GM21360 (cell line): Measurements from ENCODE around the gene TAGLN3.

ENCODE experiments used
- ATAC-seq: cut with Tn5 transposase; IDR thresholded peaks from one replicate; pipeline ENCODE4 v1.9.1; 2021; ENCODE audit warnings: mild to moderate bottlenecking, moderate library complexity; ENCODE audit not compliant: unreplicated experiment

The TAGLN3 gene

DNA sequence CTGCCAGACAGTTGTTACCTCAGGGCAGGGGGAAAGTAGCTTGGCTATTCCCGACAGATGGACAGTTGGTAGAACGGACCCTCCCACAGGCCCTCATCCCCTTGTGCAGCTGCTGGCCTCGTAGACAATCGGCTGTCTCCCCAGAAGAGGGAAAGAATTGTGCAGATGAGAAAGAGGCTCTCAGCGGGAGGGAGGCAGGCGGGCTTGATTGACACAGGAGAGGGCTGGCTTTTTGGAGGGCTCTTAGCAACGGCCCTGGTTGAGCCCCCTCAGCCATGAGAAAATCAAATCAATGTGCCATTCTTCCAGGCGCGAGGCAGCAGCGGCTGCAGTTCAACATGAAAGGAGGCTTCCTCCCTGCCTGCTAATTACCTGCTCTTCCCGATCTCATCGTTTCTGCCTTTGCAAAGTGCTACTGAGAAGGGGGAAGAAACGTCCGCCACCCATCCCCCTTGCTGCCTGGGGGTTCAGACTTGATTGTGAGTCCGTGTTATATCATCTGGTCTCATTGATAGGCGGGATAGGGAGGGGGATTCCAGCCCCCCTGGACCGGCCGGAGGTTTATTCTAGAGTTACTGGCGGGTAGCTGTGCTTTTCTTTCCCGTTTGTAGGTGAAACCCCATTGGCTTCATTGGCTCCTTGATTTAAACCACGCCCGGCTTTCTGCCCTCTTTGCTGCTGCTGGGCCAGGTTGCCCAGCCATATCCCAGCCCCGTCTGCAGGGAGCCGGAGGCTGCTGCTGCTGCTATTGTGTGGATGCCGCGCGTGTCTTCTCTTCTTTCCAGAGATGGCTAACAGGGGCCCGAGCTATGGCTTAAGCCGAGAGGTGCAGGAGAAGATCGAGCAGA lies at the start of gene TAGLN3:
Gene TAGLN3 (plus strand): TSS at position 287 of the 848 bp plus-strand sequence. CDS start 501 bp downstream, at position 788.
- no peak for ATAC-seq

DNA sequence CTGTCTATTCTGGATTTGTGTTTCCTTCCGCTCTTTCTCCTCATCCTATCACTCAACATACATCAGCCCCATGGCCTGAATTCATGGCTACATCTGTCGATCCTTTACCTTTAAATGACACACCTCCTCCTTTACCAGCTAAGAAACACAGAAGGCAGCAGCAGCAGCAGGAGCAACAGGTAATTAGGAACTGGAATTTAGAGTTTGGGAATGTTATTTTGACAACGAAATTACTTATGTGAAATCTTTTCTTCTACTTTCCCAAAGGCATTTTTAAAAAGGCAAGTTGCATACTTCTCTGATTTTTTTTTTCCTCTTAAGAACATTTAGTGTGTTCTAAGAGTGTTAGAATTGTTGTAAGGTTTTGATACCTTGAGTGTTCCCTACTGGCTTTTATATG lies 49.0 kb upstream of the TAGLN3 start:
- no peak for ATAC-seq

DNA sequence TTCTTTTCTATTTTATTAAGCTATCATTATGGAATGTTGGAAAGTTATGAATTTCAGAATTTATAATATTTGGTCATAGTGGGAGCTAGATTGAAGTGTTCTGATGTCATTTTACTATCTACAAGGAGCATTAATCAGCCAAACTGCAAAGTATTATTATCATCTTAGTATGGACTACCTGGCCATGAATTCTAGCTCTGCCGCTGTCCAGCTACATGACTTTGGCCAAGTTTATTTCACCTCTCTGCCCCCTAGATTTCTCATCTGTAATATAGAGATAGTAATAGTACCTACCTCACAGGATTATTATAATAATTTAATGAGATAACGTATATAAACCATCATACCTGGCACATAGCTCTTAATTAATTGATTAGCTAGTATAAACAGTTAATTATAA lies 47.7 kb upstream of the TAGLN3 start:
- ATAC-seq, result no peak

DNA sequence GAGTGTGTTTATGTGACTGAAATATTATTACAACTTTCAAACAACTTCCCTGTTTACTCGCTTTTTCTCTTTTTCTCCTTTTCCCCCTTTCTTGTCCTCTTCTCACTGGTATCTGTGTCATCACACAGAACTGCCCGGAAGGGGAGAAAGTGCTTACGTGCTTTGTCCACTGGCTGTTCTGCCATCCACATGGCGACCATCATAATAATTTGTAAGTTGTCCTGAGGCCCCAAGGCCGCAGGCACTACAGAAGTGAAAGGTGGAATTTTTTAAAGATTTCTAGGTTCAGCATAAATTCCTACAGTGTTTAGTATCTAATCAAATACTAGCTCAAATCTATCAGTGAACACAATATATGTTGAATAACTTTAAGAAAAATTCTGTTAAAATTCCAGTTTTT lies 46.6 kb upstream of the TAGLN3 start:
- ATAC-seq, result no peak

DNA sequence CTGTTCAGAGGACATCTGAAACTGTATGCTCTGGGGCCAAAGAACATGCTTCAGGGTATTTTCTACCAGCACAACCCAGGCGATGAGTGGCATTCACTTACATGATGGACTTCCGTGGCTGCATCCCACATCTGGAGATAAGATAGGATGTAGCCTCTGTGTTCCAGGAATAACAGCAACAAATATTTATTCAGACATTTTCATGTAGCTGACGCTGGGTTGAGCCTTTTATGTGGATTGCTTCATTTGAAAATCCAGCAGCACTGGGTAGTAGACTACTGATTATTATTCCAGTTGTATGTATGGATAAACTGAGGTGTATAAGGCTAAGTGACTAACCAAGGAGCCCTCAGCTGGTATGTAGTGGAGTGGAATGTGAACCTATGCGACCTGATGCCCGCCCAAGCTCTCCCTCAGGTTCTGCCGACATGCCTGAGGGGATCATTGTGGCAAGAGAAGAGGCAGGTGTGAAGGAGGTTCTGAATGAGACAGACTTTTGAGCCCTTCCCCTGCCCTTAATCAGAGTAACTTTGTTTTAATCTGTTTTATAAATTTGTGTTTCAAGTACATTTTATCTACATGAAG lies 45.8 kb upstream of the TAGLN3 start:
- no peak for ATAC-seq

DNA sequence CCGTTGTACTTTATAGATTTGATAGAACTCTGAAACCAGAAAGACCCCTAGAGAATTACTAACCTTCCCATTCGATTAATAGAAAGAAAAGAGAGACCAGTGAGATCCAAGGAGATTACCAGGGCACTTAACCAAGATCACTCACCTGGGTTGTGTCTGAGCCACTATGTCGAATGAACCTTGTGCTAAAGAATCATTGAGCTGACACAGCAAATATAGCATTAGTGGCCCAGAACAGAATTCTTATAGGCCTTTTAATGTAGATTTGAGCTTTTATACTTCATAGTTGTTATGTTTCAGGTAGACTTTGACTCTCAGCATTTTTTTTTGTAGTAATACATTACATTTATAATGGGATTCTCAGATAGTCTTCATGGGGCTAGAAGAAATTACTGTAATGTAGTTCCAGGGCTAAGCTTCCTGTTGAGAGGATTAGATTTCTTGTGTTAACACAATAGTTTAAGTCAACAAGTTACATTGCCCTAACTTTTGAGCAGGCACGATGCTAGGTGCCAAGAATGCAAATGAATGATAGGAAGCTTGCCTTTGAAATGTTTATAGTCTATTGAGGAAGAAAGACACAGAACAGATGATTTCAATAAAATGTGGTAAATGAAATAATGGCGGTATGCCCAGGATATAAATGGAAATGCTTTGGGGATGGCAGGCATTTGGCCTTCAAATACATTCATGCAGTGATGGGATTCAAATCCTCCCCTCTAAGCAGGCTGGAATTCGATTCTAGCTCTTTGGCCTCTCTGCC lies 44.3 kb upstream of the TAGLN3 start:
- ATAC-seq, result no peak

DNA sequence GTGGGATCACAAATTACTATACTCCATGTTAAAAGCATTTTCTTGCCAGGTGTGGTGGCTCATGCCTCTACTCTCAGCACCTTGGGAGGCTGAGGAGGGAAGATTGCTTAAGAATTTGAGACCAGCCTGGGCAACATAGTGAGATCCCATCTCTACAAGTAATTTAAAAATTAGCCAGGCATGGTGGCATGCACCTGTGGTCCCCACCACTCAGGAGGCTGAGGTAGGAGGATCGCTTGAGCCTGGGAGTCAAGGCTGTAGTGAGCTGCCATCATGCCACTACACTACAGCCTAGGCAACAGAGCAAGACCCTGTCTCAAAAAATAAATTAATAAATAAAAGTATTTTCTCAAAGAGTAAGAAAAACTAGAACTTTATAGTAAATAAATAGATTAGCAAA lies 42.8 kb upstream of the TAGLN3 start:
- ATAC-seq, result no peak

DNA sequence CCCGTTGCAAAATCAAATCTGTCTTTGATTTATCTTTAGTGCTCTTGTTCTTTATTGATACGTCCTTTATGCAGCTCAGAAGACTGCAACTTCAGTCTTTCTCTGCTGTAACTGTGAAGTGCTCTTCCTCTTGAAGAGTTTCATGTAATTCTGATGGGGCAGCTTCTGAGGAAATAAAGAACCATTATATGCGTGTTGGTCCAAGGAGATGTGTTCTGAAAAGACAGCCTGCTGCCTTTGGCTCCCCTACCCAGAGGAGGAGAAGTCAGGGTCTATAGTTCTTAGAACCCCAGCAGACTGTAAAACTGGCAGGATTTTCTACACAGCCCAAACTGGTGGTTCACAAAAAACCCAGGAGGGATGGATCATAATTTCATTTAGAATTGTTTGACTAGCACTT lies 42.3 kb upstream of the TAGLN3 start:
- ATAC-seq, result no peak

DNA sequence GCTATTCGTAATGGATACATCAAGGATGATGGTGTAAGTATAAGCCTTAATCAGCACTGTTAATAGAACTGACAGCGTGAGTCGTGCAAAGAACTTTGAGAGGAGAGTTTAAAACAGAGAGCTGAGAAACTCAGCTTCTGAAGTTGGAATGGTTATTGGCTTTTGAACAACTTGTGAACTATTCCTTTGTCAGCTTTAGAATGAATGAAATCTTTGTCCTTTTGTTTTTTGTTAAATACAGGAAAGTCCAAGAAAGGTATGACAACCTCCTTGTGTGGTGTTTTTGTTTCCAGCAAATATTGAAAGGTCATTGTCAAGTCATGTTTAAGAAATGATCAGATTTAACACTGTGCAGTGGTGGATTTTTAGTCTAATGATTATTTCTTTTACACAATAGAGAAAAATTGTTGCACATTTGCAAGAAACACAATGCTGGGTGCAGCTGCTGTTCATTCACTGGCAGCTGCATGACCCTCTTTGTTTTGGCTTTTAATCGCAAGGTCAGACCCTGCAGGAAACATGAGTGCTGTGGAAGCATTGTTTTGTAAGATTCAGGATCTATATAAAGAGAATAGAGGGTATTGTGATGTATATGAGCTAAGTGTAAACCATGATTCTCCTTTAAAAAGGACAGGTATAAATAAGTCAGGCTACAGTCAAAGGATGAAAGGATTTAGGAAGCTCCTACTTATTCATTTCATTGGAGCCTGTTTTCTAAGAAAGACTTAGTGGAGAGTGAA lies 41.6 kb upstream of the TAGLN3 start:
- no peak for ATAC-seq

DNA sequence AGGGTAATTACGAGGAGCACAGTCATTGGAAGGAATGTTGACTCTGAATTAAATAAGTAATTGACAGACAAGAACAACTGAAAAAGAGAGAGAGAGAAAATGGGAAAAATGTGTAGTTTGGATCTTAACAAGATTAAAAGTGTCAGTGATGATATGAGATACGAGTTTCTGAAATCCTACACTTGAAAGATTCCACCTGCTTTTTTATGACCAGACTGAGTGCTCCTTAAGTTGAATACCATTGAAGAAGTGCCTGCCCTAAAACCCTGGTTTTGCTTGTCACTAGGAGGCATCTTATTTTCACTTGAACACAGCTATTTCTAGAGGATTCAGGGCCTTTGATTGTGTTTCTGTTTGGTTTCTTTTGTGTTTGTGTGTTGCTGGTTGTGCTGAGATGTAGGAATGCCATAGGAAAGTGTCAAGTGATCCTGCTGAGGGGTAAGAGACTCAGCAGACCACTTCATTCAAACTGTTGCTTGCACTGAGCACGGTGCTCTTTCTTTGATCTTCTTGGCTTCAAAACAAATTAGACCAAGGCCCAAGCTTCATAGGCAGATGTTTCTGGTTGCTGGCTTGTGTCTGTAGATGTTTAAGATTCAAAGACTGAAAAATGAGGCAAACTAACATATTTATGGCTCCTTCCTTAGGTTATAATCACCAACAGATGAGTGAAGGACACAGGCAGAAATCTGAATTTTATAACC lies 37.1 kb upstream of the TAGLN3 start:
- ATAC-seq, result no peak

DNA sequence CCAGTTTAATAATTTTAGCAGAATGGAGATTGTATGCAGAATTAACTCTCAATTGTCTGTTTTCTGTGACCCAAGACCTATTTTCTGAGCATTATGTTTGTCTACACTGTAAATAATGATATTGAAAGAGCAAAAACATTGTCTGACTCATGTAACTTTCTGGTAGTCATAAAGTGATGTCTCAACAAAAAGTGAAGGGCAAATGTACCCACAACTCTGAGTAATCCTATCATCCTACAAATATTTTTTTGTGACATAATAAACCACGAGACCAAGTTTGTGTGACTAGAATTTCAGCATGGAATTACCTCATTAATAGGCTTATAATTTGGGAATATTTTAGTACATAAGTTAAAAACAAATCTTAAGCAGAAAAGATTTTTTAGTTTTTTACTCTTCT lies 35.3 kb upstream of the TAGLN3 start:
- ATAC-seq, result no peak

DNA sequence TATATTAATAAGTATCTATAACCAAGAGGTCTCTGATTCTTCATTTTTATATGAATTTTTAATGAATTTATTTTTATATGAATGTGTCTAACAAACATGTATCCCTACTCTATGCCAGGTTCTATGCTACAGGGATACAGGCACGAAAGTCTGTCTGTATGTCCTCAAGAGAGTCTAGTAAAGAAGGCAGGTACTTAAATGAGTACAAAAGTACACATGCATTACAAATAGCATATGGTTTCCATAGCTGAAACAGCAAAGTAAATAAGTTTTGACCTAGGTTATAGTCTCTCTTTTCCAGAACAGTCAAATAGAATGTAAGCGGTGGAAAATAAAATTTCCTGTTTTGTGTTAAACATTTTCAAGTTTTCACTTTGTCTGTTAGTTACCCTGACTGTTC lies 33.2 kb upstream of the TAGLN3 start:
- ATAC-seq, result no peak

DNA sequence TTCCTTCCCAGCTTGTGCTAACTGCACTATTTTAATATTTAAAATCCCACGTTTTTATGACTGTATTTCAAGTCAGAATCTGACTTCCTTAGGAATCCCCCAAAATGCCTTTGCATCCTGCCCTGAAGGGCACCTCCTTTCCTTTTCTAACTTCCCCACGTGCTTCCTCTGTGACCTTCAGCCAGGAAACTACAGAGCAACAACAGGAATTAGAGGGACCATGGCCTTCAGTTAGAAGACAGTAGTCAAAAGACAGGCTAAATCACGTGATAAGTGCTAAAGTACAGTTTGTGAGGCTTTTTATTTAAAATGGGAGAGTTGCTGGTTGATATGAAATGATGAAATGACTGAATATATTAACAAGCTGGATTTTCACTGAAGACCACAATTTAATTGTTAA lies 31.7 kb upstream of the TAGLN3 start:
- no peak for ATAC-seq

DNA sequence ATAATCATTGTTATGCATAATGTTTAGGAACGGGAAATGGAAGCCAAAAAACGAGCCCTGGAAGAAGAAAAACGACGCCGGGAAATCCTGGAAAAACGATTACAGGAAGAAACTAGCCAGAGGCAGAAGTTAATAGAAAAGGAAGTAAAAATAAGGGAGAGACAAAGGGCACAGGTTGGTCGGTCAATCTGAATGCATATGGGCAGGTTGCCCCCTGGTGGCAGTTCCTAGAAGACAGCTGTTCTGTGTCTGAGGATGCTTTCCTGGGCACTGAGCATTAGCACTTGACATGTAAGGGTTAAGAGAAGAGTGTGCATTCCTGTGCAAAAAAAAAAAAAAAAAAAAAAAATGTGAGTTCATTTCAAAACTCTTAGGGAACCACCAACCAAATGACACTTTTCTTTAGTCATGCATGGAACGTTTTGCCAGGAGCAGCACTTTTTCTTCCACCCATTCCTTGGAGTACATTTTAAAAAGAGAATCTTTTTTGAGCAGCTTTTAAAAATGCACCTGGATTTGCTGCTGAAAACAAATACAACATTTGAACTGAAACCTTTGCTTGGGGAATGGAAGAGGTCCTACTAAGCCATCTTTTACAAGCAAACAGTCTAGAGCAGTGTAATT lies 31.0 kb upstream of the TAGLN3 start:
- peak; percentile 97 for ATAC-seq

DNA sequence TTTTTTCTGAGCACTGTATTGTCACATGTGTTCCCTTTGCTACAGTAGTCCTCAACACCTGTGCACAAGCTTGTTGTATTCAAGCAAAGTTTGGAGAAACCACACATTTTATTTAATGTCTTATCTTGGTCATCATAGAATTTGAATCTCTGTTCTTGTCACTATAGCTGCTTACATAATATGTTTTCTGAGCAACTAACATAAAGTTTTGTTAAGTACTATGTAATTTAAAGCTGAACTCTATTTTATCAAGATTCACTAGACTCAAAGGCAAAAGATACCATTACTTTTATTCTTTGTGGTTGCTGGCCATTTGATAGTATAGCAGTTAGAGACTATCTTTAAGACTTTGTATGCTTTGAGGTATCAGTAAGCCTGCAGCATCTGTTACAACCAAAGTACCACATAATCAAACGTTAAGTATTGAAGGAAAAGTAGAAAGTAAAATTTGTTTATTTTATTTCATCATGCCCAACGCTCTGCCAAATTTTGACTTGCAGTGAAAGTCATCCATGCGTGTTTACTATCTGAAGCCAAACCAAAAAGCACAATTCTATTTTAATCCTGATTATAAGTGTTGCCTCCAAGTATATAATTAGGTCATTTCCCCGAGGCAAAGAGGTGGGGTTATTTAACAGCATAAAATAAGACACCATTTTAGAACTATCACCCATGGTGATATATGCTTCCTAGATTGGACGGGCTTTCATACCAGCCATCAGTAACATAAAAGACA lies 30.2 kb upstream of the TAGLN3 start:
- ATAC-seq, result no peak

DNA sequence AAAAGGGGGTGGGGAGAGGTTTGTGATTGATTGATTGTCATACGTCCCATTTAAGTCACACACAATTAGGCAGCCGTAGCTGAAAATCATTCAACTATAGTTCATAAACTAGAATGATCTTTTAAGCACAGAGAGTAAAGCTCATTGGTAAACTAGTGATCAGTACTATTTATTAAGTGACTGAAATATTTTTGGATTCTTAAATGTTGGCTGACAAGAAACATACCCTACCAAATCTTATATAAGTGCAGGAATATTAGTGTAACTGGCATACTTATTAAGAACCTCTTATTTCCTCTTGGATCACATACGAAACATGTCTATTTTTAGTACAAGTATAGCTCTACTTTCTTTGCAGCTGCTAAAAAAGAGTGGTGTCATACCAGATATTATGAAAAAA lies 28.3 kb upstream of the TAGLN3 start:
- no peak for ATAC-seq

DNA sequence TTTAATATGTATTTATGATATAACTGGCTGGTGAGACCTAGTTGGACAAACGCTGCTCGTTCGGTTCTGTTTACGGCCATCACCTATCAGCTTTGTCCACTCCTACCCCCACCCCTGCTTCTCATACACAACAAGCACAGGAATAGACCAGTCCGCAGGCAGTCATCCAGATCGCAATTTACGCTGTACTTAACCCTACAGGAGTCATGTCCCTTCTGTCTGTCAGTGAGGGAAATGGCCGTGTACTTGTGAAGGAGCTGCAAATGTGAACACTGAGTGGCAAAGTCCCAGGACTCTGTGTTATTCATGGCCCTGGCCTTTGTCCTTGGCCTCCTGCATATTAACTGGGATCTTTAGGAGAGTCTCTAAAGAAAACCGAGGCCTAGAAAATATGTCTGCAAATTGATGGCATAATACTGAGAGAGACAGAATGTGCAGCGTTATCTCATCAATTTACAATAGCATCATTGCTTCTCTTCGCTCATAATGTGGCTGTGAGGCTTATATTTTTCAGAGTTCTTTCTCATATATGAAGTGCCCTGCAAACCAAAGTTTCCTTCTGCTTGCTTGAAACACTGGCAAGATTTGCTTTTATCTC lies 27.1 kb upstream of the TAGLN3 start:
- ATAC-seq, result no peak

DNA sequence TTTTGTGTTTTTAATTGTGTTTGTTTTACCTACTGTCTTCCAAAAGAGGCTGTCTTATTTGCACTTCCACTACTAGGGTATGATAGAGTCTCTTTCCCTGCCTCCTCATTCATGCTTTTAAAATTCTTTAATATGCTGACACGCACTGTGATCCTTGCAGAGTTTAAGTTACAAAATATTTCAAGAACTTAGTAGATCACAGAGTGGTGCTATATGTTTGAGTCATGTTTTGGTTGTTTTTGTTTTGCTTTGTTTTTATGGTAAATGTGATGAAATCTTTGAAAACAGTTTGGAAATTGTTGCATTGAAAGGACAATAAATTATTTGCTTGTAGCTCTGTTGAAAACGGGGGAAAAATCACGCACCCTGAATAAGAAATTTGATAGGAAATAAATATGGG lies 25.8 kb upstream of the TAGLN3 start:
- no peak for ATAC-seq

DNA sequence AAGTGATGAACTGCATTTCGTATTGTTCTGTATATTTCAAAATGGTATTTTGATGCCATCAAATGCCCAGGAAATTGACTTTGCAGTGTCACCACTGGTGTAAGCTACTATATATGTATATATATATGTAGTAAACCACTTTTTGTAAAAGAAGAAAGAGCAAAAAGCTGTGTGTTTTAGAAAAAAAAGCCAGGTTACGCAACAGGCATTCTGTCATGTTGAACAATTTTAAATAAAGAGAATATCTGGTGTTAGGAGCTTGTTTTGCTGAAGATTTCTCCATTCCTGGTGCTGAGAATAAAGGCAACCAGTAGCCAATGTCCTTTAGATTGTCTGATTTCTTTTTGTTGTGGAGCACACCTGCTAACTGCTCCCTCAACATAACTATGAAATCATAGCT lies 23.6 kb upstream of the TAGLN3 start:
- no peak for ATAC-seq
